Globus pallidus (tissue), 1 donor: ENCODE measurements around the gene CDHR1.
"Not testable (repeated sequence)": the region's sequence is repeated elsewhere in the genome, so short reads cannot be mapped to it uniquely, and the experiment has no call there.

Experiments used
- DNase-seq: peaks from one replicate; pipeline ENCODE4 v3.0.0-alpha.2; 2015; ENCODE audit warnings: low spot score

Gene CDHR1

GRCh38 chr10:84175436-84175835 is 18.9 kb upstream of the CDHR1 start:
- no peak for DNase-seq

DNA sequence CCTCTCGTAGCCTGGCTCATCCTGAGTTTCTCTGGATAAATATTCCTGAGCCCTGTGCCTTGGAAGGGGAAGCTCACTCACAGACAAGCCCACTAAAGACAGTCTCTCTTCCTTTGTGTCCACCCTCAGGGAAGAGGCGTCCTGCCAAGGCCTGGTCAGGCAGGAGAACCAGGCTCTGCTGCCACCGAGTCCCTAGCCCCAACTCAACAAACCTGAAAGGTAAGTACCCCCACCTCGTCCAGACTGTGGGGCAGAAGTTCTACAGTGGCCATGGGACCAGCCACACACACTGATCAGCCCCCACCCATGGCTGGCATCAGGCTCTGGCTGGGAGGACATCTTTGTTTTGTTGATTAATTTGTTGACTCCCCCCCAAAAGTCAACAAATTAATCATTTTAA is 18.0 kb upstream of the CDHR1 start:
- DNase-seq: no peak

GRCh38 chr10:84176836-84177474 is 17.4 kb upstream of the CDHR1 start:
- no peak for DNase-seq

DNA sequence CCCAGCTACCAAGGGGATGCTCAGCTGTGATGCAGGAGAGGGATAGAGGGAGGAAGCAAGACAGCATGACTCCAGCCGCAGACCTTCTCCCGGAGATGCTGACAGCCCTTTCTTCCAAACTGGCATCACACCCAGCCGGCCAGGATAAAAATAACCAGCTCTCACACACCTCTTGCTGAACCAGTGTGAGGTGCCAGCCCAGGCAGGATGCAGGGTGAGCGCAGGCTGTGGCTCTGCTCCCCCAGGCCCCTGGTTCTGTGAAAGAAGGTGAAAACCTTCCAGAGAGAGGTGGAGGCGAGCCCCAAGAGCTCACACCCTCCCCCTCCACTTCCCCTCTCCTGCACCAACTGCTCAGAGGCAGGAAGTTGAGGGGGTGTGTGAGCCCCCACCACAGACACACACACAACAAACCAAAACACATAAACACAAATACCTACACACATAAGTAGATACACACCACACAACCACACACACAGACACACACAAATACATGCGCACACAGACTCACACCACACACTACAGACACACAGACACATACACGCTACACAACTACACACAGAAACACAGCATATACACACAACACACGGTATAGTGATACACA is 16.7 kb upstream of the CDHR1 start:
- no peak for DNase-seq

- no peak for DNase-seq
These were observed 16.2 kb upstream of the CDHR1 start for GRCh38 chr10:84178160-84178609.

DNA sequence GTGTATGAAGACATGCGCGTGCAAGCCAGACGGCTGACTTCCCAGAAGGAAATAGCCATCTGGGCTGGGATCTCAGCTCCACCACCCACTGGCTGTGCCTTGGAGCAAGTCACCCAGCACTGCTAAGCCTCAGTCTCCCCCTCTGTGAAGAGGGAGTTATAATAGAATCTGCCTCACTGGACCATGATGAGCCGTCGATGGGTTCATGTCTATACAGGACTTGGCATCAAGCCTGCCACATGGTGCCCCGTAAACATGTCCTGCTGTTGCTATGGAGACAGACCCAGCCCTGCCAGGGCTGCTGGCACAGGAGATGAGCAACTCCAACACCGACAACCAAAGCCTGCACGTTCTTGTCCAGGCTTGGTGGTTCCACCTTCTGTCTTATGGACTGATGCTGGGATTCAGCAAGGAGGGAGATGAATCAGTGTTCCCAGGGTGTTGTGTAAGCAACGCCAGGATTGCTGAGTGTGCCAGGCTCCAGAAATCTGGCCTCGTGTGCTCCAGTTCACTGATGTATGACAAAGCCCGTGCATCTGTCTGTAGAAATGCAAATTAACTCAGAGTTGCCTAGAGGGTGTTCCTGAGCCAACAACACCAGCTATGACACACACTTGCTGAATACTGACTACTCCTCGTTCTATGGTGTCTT is 15.2 kb upstream of the CDHR1 start:
- no peak for DNase-seq

DNA sequence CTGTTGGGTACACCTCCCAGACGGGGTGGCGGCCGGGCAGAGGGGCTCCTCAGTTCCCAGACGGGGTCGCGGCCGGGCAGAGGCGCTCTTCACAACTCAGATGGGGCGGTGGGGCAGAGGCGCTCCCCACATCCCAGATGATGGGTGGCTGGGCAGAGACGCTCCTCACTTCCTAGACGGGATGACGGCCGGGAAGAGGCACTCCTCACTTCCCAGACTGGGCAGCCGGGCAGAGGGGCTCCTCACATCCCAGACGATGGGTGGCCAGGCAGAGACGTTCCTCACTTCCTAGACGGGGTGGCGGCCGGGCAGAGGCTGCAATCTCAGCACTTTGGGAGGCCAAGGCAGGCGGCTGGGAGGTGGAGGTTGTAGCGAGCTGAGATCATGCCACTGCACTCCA is 14.0 kb upstream of the CDHR1 start:
- DNase-seq: not testable (repeated sequence)

- DNase-seq: no peak
These were observed 12.7 kb upstream of the CDHR1 start for GRCh38 chr10:84181631-84182030.

- no peak for DNase-seq
These were observed 9.8 kb upstream of the CDHR1 start for GRCh38 chr10:84184517-84184916.

DNA sequence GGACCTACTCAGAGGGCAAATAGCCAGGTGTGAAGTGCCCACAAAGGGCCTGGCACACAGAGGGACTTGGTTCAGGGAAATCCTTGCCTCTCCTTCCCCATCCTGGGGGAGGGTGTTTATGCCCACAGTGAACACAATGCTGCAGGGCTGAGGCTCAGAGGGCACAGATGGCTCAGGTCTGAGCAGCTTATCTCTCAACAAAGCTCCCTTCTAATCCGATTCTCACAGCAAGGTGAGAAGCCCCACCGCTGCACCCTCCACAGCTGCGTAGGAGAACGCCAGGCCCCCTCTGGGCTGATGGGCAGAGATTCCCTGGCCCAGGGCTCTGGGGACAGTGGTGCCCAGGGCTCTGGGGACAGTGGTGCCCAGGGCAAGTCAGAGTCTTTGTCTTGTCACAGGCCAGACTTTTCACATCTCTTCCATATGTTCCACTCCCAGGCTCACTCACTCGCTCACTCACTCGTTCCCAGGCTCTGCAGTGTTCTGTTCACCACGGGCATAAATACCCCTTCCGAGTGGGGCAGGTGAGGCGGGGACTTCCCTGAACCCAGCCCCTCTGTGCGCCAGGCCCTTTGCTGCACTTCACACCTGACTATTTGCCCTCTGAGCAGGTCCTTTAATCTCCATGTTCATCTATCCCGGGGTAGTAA is 8.7 kb upstream of the CDHR1 start:
- DNase-seq: no peak

DNA sequence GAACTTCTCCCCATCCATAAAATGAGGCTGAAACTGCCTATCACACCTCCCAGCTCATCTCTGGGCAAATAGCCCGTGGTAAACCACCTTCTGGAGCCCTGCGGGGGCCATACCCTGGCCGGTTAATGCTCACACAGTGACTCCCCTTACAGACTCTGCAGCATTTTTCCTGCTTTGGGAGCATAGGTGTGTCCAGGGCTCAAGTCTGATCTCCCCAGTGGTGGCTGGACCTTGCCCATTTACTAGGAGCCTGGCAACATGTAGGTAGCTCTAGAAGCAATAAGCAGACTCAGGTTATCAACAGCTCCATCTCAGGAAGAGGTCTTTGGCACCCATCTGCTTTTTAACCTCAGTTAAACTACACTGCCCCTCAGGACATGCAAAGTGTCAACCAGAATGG is 5.5 kb upstream of the CDHR1 start:
- no peak for DNase-seq

DNA sequence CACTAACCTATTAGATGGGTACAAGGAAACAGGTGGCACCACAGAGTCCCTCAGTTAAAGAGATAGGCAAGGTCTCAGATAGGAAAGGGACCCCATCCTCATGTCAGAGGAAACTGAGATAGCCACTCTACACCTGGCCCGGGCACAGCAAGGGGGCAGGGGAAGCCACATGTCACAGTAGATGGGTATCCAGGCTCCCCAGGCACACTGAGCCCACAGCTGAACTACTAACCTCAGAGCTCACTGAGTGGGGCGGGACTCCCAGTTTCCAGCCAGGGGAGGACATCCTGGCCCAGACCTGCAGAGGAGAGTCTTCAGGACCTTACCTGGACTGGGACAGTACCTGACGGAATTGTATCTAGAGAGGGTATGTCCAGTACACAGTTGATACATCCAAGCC is 3.7 kb upstream of the CDHR1 start:
- no peak for DNase-seq

- DNase-seq: no peak
These were observed 3.2 kb upstream of the CDHR1 start for GRCh38 chr10:84191106-84191505.

- DNase-seq: no peak
These were observed 1.0 kb upstream of the CDHR1 start for GRCh38 chr10:84193327-84193726.

GRCh38 chr10:84193846-84194423 is 402 bp upstream of the CDHR1 start:
- DNase-seq: no peak

DNA sequence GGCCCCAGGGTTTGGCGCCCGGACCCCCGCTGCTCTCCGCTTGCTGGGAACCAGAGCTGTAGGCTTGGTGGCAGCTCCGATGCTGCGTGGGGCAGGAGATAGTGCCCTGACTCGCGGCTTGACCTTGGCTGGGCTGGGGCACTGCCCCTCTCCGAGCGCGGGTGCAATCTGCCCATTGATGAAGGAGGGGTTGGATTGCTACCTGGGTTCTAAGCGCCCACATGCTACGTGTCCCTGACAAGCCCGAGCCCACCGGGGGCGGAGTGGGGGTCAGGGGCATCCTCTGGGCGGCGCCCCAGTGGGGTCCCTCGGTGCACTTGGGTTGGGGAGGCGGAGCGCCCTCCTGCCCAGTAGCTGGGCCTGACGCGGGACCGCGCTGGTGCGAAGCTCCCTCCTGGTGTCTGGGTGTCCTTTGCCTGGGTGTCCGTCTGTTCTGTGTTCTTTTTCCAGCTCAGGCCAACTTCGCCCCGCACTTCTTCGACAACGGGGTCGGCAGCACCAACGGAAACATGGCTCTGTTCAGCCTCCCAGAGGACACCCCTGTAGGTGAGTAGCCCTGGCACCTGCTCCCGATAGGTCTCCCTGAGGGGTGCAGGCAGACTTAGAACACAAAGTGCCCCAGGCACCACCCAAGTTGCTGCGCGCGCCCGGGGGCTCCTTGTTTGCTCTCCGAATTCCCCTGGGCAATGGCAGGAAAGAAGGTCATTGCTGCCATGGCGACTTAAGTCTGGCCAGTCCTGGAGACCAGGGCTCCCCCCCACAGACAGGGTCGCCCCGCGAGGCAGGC is 900 bp downstream of the CDHR1 start:
- DNase-seq: no peak

DNA sequence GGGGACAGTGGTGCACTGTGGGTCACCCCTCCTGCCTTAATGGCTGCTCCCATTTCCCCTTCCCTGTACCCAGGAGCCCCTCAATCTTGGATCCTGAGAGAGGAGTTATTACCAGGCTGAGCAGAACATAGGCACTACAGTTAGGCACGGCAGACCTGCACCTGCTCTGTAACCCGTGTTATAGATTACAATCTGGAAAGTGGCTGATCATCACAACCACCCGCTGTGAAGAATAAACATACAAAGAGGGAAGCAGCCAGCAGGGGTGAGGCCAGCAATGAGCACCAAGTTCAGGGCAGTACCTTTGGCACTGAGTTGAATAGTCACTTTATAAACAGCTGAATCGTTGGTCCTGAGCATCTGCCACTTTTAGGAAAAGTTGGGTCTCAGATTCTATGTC is 1.7 kb downstream of the CDHR1 start:
- DNase-seq: no peak

- no peak for DNase-seq
These were observed 2.6 kb downstream of the CDHR1 start for GRCh38 chr10:84196941-84197340.

DNA sequence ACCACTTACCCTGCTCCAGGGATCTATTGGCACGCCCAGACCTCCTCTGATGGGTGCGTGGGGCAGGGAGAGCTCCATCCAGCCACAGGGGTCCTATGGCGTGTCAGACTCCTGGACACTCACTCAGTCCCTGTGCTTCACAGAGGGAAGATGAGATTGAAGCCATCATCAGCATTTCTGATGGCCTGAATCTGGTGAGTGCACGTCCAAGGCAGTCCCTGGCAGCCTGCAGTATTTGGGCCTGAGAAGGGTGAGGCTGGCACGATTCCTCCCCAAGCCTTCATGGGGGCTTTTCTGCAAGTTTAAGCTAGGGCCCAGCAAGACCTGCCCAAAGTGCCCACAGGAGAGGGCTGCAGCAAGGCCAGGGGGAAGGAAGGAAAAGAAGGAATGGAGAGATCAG is 3.3 kb downstream of the CDHR1 start:
- DNase-seq: no peak

DNA sequence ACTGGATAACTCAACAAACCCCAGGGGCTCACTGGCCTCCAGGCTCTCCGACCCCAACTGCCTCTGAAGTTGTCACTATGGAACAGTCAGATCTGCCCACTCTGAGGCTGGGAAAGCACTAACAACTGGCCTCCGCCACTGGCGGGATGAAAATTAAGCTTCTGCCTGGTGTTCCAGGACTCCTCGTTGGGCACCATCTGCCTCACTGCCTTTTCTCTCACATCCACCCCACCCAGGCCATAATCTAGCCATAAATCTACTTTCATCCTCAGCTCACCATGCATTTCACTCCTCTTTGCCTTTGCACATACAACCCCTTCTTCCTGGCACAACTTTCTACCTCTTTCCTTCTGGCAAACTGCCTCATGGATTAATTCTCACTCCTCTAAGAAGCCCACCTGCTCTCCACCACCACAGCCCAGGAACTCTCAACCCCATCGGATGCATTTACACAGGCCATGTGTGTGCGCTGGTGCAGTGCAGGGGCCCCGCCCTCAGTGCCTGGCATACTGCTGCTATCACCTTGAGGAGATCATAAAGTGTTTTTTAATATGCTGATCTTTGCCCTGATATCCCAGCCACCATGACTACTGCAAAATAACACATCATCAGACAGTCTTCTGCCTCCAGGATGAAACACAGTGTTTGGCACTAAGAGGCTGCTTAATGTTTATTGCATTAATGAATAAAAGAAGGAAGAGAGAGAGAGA is 4.0 kb downstream of the CDHR1 start:
- no peak for DNase-seq

- no peak for DNase-seq
These were observed 6.4 kb downstream of the CDHR1 start for GRCh38 chr10:84200537-84201243.
